Skeletal muscle tissue (tissue), 4 donors: Measurements from ENCODE around the gene CDC34. TPM values are rescaled to one million over a fixed set of nuclear protein-coding genes. Genes with fewer than 3 reads are reported as not detected.

Experiments
- H3K27ac ChIP-seq: one replicate; pipeline ENCODE4 v1.7.0; 2013; ENCODE audit warnings: mild to moderate bottlenecking, low read depth, low read length, inconsistent platforms
- H3K27me3 ChIP-seq, 3 donors: one replicate each; pipeline ENCODE4 v1.7.0; 2013; ENCODE audit warnings: low read length in 3 of 3; ENCODE audit not compliant: control insufficient read depth in 3 of 3, insufficient read depth in 3 of 3
- H3K36me3 ChIP-seq, 3 donors: one replicate each; pipeline ENCODE4 v1.7.0; 2013; ENCODE audit warnings: low read length in 3 of 3; ENCODE audit not compliant: control insufficient read depth in 3 of 3, insufficient read depth in 3 of 3
- H3K4me1 ChIP-seq, 3 donors: one replicate each; pipeline ENCODE4 v1.7.0; 2013; ENCODE audit warnings: low read length in 3 of 3, mild to moderate bottlenecking in 3 of 3; ENCODE audit not compliant: control insufficient read depth in 3 of 3, insufficient read depth in 3 of 3
- H3K4me3 ChIP-seq, 3 donors: one replicate each; pipeline ENCODE4 v1.7.0; 2013; ENCODE audit warnings: low read length in 3 of 3
- H3K9ac ChIP-seq, 3 donors: one replicate each; pipeline ENCODE4 v1.7.0; 2013; ENCODE audit warnings: low read length in 3 of 3, mild to moderate bottlenecking in 3 of 3, moderate library complexity in 2 of 3, low read depth in 1 of 3
- H3K9me3 ChIP-seq, 3 donors: one replicate each; pipeline ENCODE4 v1.7.0; 2013; ENCODE audit warnings: low read length in 3 of 3; ENCODE audit not compliant: control insufficient read depth in 3 of 3
- total RNA-seq: library from RNA; depleted of rRNA; stranded (reverse); fragments of >200 nt; gene quantifications from one replicate; pipeline ENCODE4 v1.2.3, GENCODE V29; 2014
- donor health status: Osteomylitis.

Gene CDC34
- total RNA-seq, 1 donor from 2014 or later, result 73.1 TPM

GRCh38 chr19:510606-511100 is 20.9 kb upstream of the CDC34 start:
- Histone ChIP-seq H3K36me3 (peaks cover 4 to 11% (median 6%) of the 10 kb centered on the region in 3 donors), H3K4me1 (peaks cover 18 to 32% (median 26%) of the 10 kb centered on the region in 3 donors), H3K9me3 (no peaks in the 10 kb centered on the region), H3K27me3 (no peaks in the 10 kb centered on the region), H3K27ac (peak overlapping the region; percentile 36), H3K9ac (peak overlapping the region in 1 of 3 donors; percentile 33), H3K4me3 (peak overlapping the region in 1 of 3 donors; percentile 13)

- H3K4me3 ChIP-seq, result no peak overlapping the region
Measured at GRCh38 chr19:511101-511851, 20.3 kb upstream of the CDC34 start.

GRCh38 chr19:512547-513365 is 18.8 kb upstream of the CDC34 start:
- Histone ChIP-seq H3K9ac (no peak overlapping the region), H3K4me3 (no peak overlapping the region), H3K9me3 (no peaks in the 10 kb centered on the region), H3K36me3 (peaks cover 4 to 11% (median 6%) of the 10 kb centered on the region in 3 donors), H3K27me3 (no peaks in the 10 kb centered on the region), H3K27ac (no peak overlapping the region), H3K4me1 (peaks cover 14 to 25% (median 19%) of the 10 kb centered on the region in 3 donors)

More at GRCh38 chr19:511101-511851, 20.3 kb upstream of the CDC34 start:
- H3K9me3 ChIP-seq, result no peaks in the 10 kb centered on the region
- H3K9ac ChIP-seq, result peak overlapping the region in 1 of 3 donors; percentile 33
- no peaks in the 10 kb centered on the region for H3K27me3 ChIP-seq
- H3K4me1 ChIP-seq, result peaks cover 17 to 31% (median 25%) of the 10 kb centered on the region in 3 donors
- H3K27ac ChIP-seq, result peak overlapping the region; percentile 36
- H3K36me3 ChIP-seq, result peaks cover 4 to 11% (median 6%) of the 10 kb centered on the region in 3 donors

- H3K27me3 ChIP-seq, result no peaks in the 10 kb centered on the region
- H3K36me3 ChIP-seq, result peaks cover 4 to 11% (median 6%) of the 10 kb centered on the region in 3 donors
- no peak overlapping the region for H3K27ac ChIP-seq
- peak overlapping the region in 1 of 3 donors; percentile 16 for H3K9ac ChIP-seq
- no peak overlapping the region for H3K4me3 ChIP-seq
- H3K9me3 ChIP-seq, result no peaks in the 10 kb centered on the region
- peaks cover 6 to 17% (median 11%) of the 10 kb centered on the region in 3 donors for H3K4me1 ChIP-seq
Measured at GRCh38 chr19:513368-514165, 18.0 kb upstream of the CDC34 start.

- Histone ChIP-seq H3K9ac (no peak overlapping the region), H3K4me3 (no peak overlapping the region), H3K9me3 (no peaks in the 10 kb centered on the region), H3K27ac (no peak overlapping the region), H3K36me3 (peaks cover 4 to 8% (median 6%) of the 10 kb centered on the region in 3 donors), H3K27me3 (no peaks in the 10 kb centered on the region), H3K4me1 (peaks cover 3 to 13% (median 10%) of the 10 kb centered on the region in 3 donors)
Measured at GRCh38 chr19:514166-514663, 17.3 kb upstream of the CDC34 start.

GRCh38 chr19:517721-518597 is 13.6 kb upstream of the CDC34 start:
- no peak overlapping the region for H3K9ac ChIP-seq
- no peak overlapping the region for H3K4me3 ChIP-seq
- H3K27ac ChIP-seq, result no peak overlapping the region
- H3K9me3 ChIP-seq, result no peaks in the 10 kb centered on the region
- no peaks in the 10 kb centered on the region for H3K27me3 ChIP-seq
- H3K4me1 ChIP-seq, result no peaks in the 10 kb centered on the region
- peaks cover 0 to 3% (median 0%) of the 10 kb centered on the region in 3 donors for H3K36me3 ChIP-seq

GRCh38 chr19:518598-519231 is 12.8 kb upstream of the CDC34 start:
- no peaks in the 10 kb centered on the region for H3K4me1 ChIP-seq
- H3K4me3 ChIP-seq, result no peak overlapping the region
- no peaks in the 10 kb centered on the region for H3K27me3 ChIP-seq
- no peak overlapping the region for H3K9ac ChIP-seq
- H3K36me3 ChIP-seq, result peaks cover 0 to 3% (median 0%) of the 10 kb centered on the region in 3 donors
- no peak overlapping the region for H3K27ac ChIP-seq
- H3K9me3 ChIP-seq, result no peaks in the 10 kb centered on the region

- H3K27ac ChIP-seq, result no peak overlapping the region
Measured at GRCh38 chr19:519449-519865, 12.1 kb upstream of the CDC34 start.

More at GRCh38 chr19:519449-519865, 12.1 kb upstream of the CDC34 start:
- Histone ChIP-seq H3K4me1 (peaks cover 0 to 1% (median 0%) of the 10 kb centered on the region in 3 donors), H3K4me3 (no peak overlapping the region), H3K9me3 (no peaks in the 10 kb centered on the region), H3K36me3 (no peaks in the 10 kb centered on the region), H3K27me3 (no peaks in the 10 kb centered on the region), H3K9ac (no peak overlapping the region)
